Uterus (tissue), 2 donors: ENCODE results near the gene TRIM46.

ENCODE experiments used
- POLR2A ChIP-seq, 2 donors: fragments of 450-650 bp; IDR thresholded peaks; one replicate each; pipeline ENCODE4 v1.6.1; 2016; ENCODE audit warnings: antibody characterized with exemption in 2 of 2, mild to moderate bottlenecking in 1 of 2, moderate library complexity in 1 of 2
- TF ChIP-seq, protein P1 (sequence below), 4 experiments: fragments of 200-600 bp in 2 of 4; fragments of 450-650 bp in 2 of 4; sonication (generic) in 2 of 4; IDR thresholded peaks; one replicate each; pipeline ENCODE4 v1.5.1; 2016 to 2019; ENCODE audit warnings: antibody characterized with exemption in 4 of 4, mild to moderate bottlenecking in 2 of 4, moderate library complexity in 1 of 4

- TF ChIP-seq, protein P1, sequence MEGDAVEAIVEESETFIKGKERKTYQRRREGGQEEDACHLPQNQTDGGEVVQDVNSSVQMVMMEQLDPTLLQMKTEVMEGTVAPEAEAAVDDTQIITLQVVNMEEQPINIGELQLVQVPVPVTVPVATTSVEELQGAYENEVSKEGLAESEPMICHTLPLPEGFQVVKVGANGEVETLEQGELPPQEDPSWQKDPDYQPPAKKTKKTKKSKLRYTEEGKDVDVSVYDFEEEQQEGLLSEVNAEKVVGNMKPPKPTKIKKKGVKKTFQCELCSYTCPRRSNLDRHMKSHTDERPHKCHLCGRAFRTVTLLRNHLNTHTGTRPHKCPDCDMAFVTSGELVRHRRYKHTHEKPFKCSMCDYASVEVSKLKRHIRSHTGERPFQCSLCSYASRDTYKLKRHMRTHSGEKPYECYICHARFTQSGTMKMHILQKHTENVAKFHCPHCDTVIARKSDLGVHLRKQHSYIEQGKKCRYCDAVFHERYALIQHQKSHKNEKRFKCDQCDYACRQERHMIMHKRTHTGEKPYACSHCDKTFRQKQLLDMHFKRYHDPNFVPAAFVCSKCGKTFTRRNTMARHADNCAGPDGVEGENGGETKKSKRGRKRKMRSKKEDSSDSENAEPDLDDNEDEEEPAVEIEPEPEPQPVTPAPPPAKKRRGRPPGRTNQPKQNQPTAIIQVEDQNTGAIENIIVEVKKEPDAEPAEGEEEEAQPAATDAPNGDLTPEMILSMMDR (IDR thresholded peaks at IDR 0.05) = no peak
- TF ChIP-seq POLR2A (IDR thresholded peaks at IDR 0.05) = no peak
Measured at GRCh38 chr1:155186794-155187455, 13.3 kb downstream of the TRIM46 start.
